ENCODE data around the gene CDC25C. TPM values are rescaled to one million over a fixed set of nuclear protein-coding genes. Genes with fewer than 3 reads are reported as not detected.

CDC25C gene
- total RNA-seq, 1 donor from 2014 or later = 3.8 TPM

DNA sequence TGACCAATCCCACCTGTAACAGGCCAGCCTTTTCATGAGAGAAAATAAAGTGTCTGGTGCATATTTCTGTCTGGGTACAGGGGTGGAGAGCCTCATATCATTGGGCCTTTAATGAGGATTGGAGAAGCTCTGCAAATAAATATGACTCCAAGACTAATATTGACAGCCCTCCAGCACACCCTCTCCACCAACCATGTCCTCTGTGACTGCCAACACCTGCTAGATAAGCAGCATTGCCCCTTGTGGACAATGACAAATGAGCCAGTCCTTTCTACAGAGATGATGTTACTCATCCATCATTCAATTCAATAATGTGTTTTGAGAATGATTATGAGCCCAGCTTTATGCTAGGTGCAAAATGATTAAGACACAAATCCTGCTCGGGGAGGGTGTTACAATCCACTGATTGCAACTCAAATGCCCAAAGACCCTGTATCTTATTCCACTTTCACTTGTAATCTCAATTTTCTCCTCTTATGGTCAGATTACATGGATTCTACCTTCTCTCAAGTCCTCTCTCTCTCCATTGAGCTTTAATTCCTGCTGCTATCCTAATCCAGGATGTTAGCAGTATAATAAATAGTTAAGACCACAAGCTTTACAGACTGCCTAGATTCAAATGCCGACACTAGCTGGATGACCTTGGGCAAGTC, 55.1 kb downstream of the CDC25C start:
- Mint-ChIP-seq H3K27ac (ENCODE audit: unreplicated experiment) (no peak overlapping the region), H3K9me3 (ENCODE audit: unreplicated experiment) (no peaks in the 10 kb centered on the region), H3K36me3 (ENCODE audit: low read depth, unreplicated experiment) (peaks cover 5% of the 10 kb centered on the region), H3K4me3 (ENCODE audit: unreplicated experiment) (no peak overlapping the region), H3K4me1 (ENCODE audit: unreplicated experiment) (peaks cover 9% of the 10 kb centered on the region), H3K27me3 (ENCODE audit: unreplicated experiment) (peaks cover 8% of the 10 kb centered on the region)
- TF ChIP-seq CTCF (IDR thresholded peaks at IDR 0.05; ENCODE audit: unreplicated experiment) = no peak
- DNase-seq (ENCODE audit: low spot score) = no peak

GRCh38 chr5:138275895-138276294, 55.7 kb downstream of the CDC25C start:
- H3K4me3 Mint-ChIP-seq (ENCODE audit: unreplicated experiment) = no peak overlapping the region
- peaks cover 5% of the 10 kb centered on the region for H3K36me3 Mint-ChIP-seq (ENCODE audit: low read depth, unreplicated experiment)
- TF ChIP-seq CTCF (IDR thresholded peaks at IDR 0.05; ENCODE audit: unreplicated experiment) = no peak
- no peaks in the 10 kb centered on the region for H3K9me3 Mint-ChIP-seq (ENCODE audit: unreplicated experiment)
- peaks cover 9% of the 10 kb centered on the region for H3K4me1 Mint-ChIP-seq (ENCODE audit: unreplicated experiment)
- H3K27ac Mint-ChIP-seq (ENCODE audit: unreplicated experiment) = no peak overlapping the region
- peaks cover 10% of the 10 kb centered on the region for H3K27me3 Mint-ChIP-seq (ENCODE audit: unreplicated experiment)
- DNase-seq (ENCODE audit: low spot score) = no peak

- H3K36me3 Mint-ChIP-seq (ENCODE audit: low read depth, unreplicated experiment) = peaks cover 5% of the 10 kb centered on the region
- DNase-seq (ENCODE audit: low spot score) = no peak
- H3K4me1 Mint-ChIP-seq (ENCODE audit: unreplicated experiment) = peaks cover 9% of the 10 kb centered on the region
- no peaks in the 10 kb centered on the region for H3K9me3 Mint-ChIP-seq (ENCODE audit: unreplicated experiment)
- no peak overlapping the region for H3K4me3 Mint-ChIP-seq (ENCODE audit: unreplicated experiment)
- peaks cover 10% of the 10 kb centered on the region for H3K27me3 Mint-ChIP-seq (ENCODE audit: unreplicated experiment)
- TF ChIP-seq CTCF (IDR thresholded peaks at IDR 0.05; ENCODE audit: unreplicated experiment) = no peak
- no peak overlapping the region for H3K27ac Mint-ChIP-seq (ENCODE audit: unreplicated experiment)
Measured at GRCh38 chr5:138275379-138275782, 56.2 kb downstream of the CDC25C start.

- H3K36me3 Mint-ChIP-seq (ENCODE audit: low read depth, unreplicated experiment) = peaks cover 5% of the 10 kb centered on the region
- peak within 1 kb of the TSS; percentile 72 for H3K4me3 Mint-ChIP-seq (ENCODE audit: unreplicated experiment)
- H3K9me3 Mint-ChIP-seq (ENCODE audit: unreplicated experiment) = no peaks in the 10 kb centered on the region
- peaks cover 9% of the 10 kb centered on the region for H3K4me1 Mint-ChIP-seq (ENCODE audit: unreplicated experiment)
- peak; percentile 14 for DNase-seq (ENCODE audit: low spot score)
- no peak within 1 kb of the TSS for H3K27ac Mint-ChIP-seq (ENCODE audit: unreplicated experiment)
- no peak for TF ChIP-seq CTCF (IDR thresholded peaks at IDR 0.05; ENCODE audit: unreplicated experiment)
- H3K27me3 Mint-ChIP-seq (ENCODE audit: unreplicated experiment) = peaks cover 10% of the 10 kb centered on the region
Measured at GRCh38 chr5:138274189-138274853, 57.3 kb downstream of the CDC25C start, which contains the start of gene GFRA3. Gene GFRA3, minus strand, starts transcription at chr5:138274621. Its CDS starts 197 bp downstream, at chr5:138274424.

DNA sequence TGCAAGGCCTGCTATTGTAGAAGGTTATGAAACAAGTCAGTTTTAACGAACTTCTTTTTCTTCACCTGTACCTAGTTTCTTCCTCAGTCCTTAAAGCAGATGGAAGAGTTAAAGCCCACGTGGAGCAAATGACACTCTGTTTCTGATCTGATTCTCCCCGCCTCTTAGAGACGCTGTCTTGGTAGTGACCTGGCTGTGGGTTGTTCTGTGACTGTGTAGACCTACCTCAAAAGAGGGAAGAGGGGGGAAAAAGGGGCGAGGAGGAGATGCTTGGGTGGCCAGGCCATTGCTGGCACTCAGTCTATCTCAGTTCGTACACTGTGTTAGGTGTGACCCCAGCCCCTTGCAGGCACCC, 57.8 kb downstream of the CDC25C start:
- H3K9me3 Mint-ChIP-seq (ENCODE audit: unreplicated experiment) = no peaks in the 10 kb centered on the region
- peaks cover 5% of the 10 kb centered on the region for H3K36me3 Mint-ChIP-seq (ENCODE audit: low read depth, unreplicated experiment)
- no peak overlapping the region for H3K27ac Mint-ChIP-seq (ENCODE audit: unreplicated experiment)
- peaks cover 10% of the 10 kb centered on the region for H3K27me3 Mint-ChIP-seq (ENCODE audit: unreplicated experiment)
- no peak for TF ChIP-seq CTCF (IDR thresholded peaks at IDR 0.05; ENCODE audit: unreplicated experiment)
- peaks cover 9% of the 10 kb centered on the region for H3K4me1 Mint-ChIP-seq (ENCODE audit: unreplicated experiment)
- H3K4me3 Mint-ChIP-seq (ENCODE audit: unreplicated experiment) = no peak overlapping the region
- DNase-seq (ENCODE audit: low spot score) = no peak

All from endothelial cell (in vitro differentiated cells).